Erythroblast (primary cell): ENCODE results near the gene VEGFA.

Source experiments
- GATA1 ChIP-seq: IDR thresholded peaks from 2 replicates; pipeline ENCODE4 v1.6.1; 2011; ENCODE audit warnings: low read depth, mild to moderate bottlenecking, control low read depth, low read length, moderate library complexity
- POLR2A ChIP-seq: IDR thresholded peaks from 2 replicates; pipeline ENCODE4 v1.6.1; 2011; ENCODE audit warnings: mild to moderate bottlenecking, low read length

GRCh38 chr6:43729537-43729936 is 40.5 kb upstream of the VEGFA start:
- TF ChIP-seq POLR2A (no peak), GATA1 (no peak)
